Measurements from ENCODE around the gene ZBTB40. TPM values are rescaled to one million over a fixed set of nuclear protein-coding genes. Genes with fewer than 3 reads are reported as not detected.

ZBTB40 gene
- total and polyA plus RNA-seq, 10 donors: 4.4 to 40.2 (median 30.2) TPM

GRCh38 chr1:22534951-22535350, 83.3 kb downstream of the ZBTB40 start:
- Histone ChIP-seq H3K27ac (no peak overlapping the region), H3K4me3 (no peak overlapping the region), H3K4me1 (peaks cover 0 to 50% (median 25%) of the 10 kb centered on the region in 6 donors), H3K36me3 (peaks cover 0 to 46% (median 3%) of the 10 kb centered on the region in 6 donors), H3K9me3 (no peaks in the 10 kb centered on the region), H3K27me3 (replicated peaks in 1 of 7) (no peaks in the 10 kb centered on the region)
- WGBS, 5 donors: 92 to 98% (median 96%) methylated on average over 4 of the region's 4 CpGs
- intact Hi-C loops (cut with DNase I; ENCODE audit: low total_unique reads): no loop called here
- TF ChIP-seq POLR2AphosphoS5 (IDR thresholded peaks at IDR 0.05) (no peak), CTCF (IDR thresholded peaks at IDR 0.05 in 8 of 11, conservative IDR thresholded peaks at IDR 0.05 in 3 of 11) (no peak), POLR2A (IDR thresholded peaks at IDR 0.05) (no peak)
- DNase-seq: no peak

- peak overlapping the region in 1 of 8 donors; percentile 77 for H3K27ac ChIP-seq
- 91 to 96% (median 93%) methylated on average over 6 of the region's 6 CpGs for WGBS, 5 donors
- intact Hi-C loops (cut with DNase I; ENCODE audit: low total_unique reads): no loop called here
- TF ChIP-seq CTCF (IDR thresholded peaks at IDR 0.05 in 8 of 11, conservative IDR thresholded peaks at IDR 0.05 in 3 of 11) (no peak), POLR2AphosphoS5 (IDR thresholded peaks at IDR 0.05) (no peak), POLR2A (IDR thresholded peaks at IDR 0.05) (no peak)
- H3K27me3 ChIP-seq (replicated peaks in 1 of 7): no peaks in the 10 kb centered on the region
- no peak for DNase-seq
- peaks cover 0 to 42% (median 3%) of the 10 kb centered on the region in 6 donors for H3K36me3 ChIP-seq
- no peak overlapping the region for H3K4me3 ChIP-seq
- peaks cover 0 to 54% (median 25%) of the 10 kb centered on the region in 6 donors for H3K4me1 ChIP-seq
- no peaks in the 10 kb centered on the region for H3K9me3 ChIP-seq
Observed at GRCh38 chr1:22535399-22535798, 83.7 kb downstream of the ZBTB40 start.

GRCh38 chr1:22536506-22536905, 84.9 kb downstream of the ZBTB40 start:
- Histone ChIP-seq H3K27ac (peak overlapping the region in 6 of 8 donors; percentile 9 to 77 (median 46)), H3K9me3 (no peaks in the 10 kb centered on the region), H3K36me3 (peaks cover 0 to 38% (median 3%) of the 10 kb centered on the region in 6 donors), H3K4me1 (peaks cover 0 to 48% (median 21%) of the 10 kb centered on the region in 6 donors), H3K27me3 (replicated peaks in 1 of 7) (no peaks in the 10 kb centered on the region), H3K4me3 (no peak overlapping the region)
- no peak for TF ChIP-seq CTCF (IDR thresholded peaks at IDR 0.05 in 8 of 11, conservative IDR thresholded peaks at IDR 0.05 in 3 of 11)
- no peak for TF ChIP-seq POLR2A (IDR thresholded peaks at IDR 0.05)
- peak in 1 of 3 donors; percentile 50 for TF ChIP-seq POLR2AphosphoS5 (IDR thresholded peaks at IDR 0.05)
- intact Hi-C loops (cut with DNase I; ENCODE audit: low total_unique reads): no loop called here
- WGBS, 5 donors: 84 to 90% (median 86%) methylated on average over 7 of the region's 7 CpGs
- DNase-seq: no peak

- TF ChIP-seq CTCF (IDR thresholded peaks at IDR 0.05 in 8 of 11, conservative IDR thresholded peaks at IDR 0.05 in 3 of 11) (no peak), POLR2AphosphoS5 (IDR thresholded peaks at IDR 0.05) (peak; percentile 42 to 52 (median 51)), POLR2A (IDR thresholded peaks at IDR 0.05) (no peak)
- intact Hi-C loops (cut with DNase I; ENCODE audit: low total_unique reads): no loop called here
- no peak for DNase-seq
Observed at GRCh38 chr1:22537441-22538139, 85.9 kb downstream of the ZBTB40 start.

More at GRCh38 chr1:22537441-22538139, 85.9 kb downstream of the ZBTB40 start:
- Histone ChIP-seq H3K27ac (peak overlapping the region in 6 of 8 donors; percentile 9 to 77 (median 46)), H3K4me3 (no peak overlapping the region), H3K4me1 (peaks cover 0 to 37% (median 14%) of the 10 kb centered on the region in 6 donors), H3K27me3 (replicated peaks in 1 of 7) (no peaks in the 10 kb centered on the region), H3K9me3 (no peaks in the 10 kb centered on the region), H3K36me3 (peaks cover 0 to 29% (median 3%) of the 10 kb centered on the region in 6 donors)
- 70 to 80% (median 72%) methylated on average over 13 of the region's 13 CpGs for WGBS, 5 donors

Data from spleen (tissue), 11 donors.